Esophagus squamous epithelium (tissue), 5 donors: Measurements from ENCODE around the gene ID2. TPM values are rescaled to one million over a fixed set of nuclear protein-coding genes. Genes with fewer than 3 reads are reported as not detected.
A peak's percentile ranks its signal among the peaks of the same experiment; 100 is the strongest.

Experiments used
- DNase-seq: peaks from one replicate; lab custom pipeline; 2025; lab: John Stamatoyannopoulos, UW
- H3K27ac ChIP-seq, 4 donors: fragments of 200-600 bp; sonication (generic); one replicate each; pipeline ENCODE4 v1.5.1; 2016 to 2019; ENCODE audit warnings: mild to moderate bottlenecking in 1 of 4
- H3K27me3 ChIP-seq, 4 donors: fragments of 200-600 bp; sonication (generic); 1 replicate in 3 of 4; 2 replicates in 1 of 4; pipeline versions ENCODE4 v1.5.1 to v1.6.0; 2017 to 2021; ENCODE audit warnings: antibody characterized with exemption in 1 of 4
- H3K36me3 ChIP-seq, 3 donors: fragments of 200-600 bp; sonication (generic); one replicate each; pipeline ENCODE4 v1.5.1; 2016 to 2019
- H3K4me1 ChIP-seq, 3 donors: fragments of 200-600 bp; sonication (generic); one replicate each; pipeline ENCODE4 v1.5.1; 2017 to 2019
- H3K4me3 ChIP-seq, 4 donors: fragments of 200-600 bp; sonication (generic); 1 replicate in 3 of 4; 2 replicates in 1 of 4; pipeline ENCODE4 v1.5.1; 2016 to 2019; ENCODE audit warnings: mild to moderate bottlenecking in 2 of 4, moderate library complexity in 1 of 4
- H3K9me3 ChIP-seq, 3 donors: fragments of 200-600 bp; sonication (generic); one replicate each; pipeline ENCODE4 v1.5.1; 2016 to 2019
- CTCF ChIP-seq, 6 experiments: fragments of 450-650 bp in 4 of 6; fragments of 200-600 bp in 2 of 6; sonication (generic) in 2 of 6; IDR thresholded peaks; one replicate each; pipeline ENCODE4 v1.5.1; 2016 to 2019; ENCODE audit warnings: antibody characterized with exemption in 6 of 6, mild to moderate bottlenecking in 4 of 6, moderate library complexity in 4 of 6
- POLR2A ChIP-seq, 4 donors: fragments of 450-650 bp; IDR thresholded peaks; one replicate each; pipeline ENCODE4 v1.6.1; 2017; ENCODE audit warnings: antibody characterized with exemption in 4 of 4, mild to moderate bottlenecking in 4 of 4, moderate library complexity in 3 of 4
- WGBS, 2 donors: methylation state at CpG; one replicate each; pipeline ENCODE4 v1.1.5; 2018; 5-methylcytosine and 5-hydroxymethylcytosine counted together
- intact Hi-C: fragments of 100-400 bp; cut with DNase I; formaldehyde crosslinking; loops from one replicate; pipeline ENCODE4 v1.15.0; 2022
- total RNA-seq, 4 donors: library from RNA; depleted of rRNA; stranded (reverse); fragments of >200 nt; gene quantifications; one replicate each; pipeline ENCODE4 v1.1.0, GENCODE V29; 2016
- donor health status: DM: yes; HTN: yes; CAD: no.

Gene ID2
- total RNA-seq, 4 donors from 2014 or later = 16.1 to 82.0 (median 34.2) TPM

GRCh38 chr2:8693157-8693821 is 11.4 kb downstream of the ID2 start:
- Histone ChIP-seq H3K27me3 (peaks cover 0 to 20% (median 0%) of the 10 kb centered on the region in 4 donors), H3K4me3 (peak overlapping the region in 3 of 4 donors; percentile 1 to 53 (median 4)), H3K36me3 (no peaks in the 10 kb centered on the region), H3K4me1 (peaks cover 9 to 12% (median 10%) of the 10 kb centered on the region in 3 donors), H3K27ac (no peak overlapping the region), H3K9me3 (no peaks in the 10 kb centered on the region)
- DNase-seq = no peak
- no peak for TF ChIP-seq POLR2A (IDR thresholded peaks at IDR 0.05)
- peak in 5 of 6 experiments; percentile 15 to 56 (median 52) for TF ChIP-seq CTCF (IDR thresholded peaks at IDR 0.05)
- intact Hi-C loops = no loop called here
- 16 to 34% methylated on average over 13 to 20 of the region's 30 CpGs for WGBS, 2 donors

GRCh38 chr2:8694737-8695136 is 12.9 kb downstream of the ID2 start:
- 77 to 86% methylated on average over 8 of the region's 8 CpGs for WGBS, 2 donors
- intact Hi-C loops = no loop called here
- no peaks in the 10 kb centered on the region for H3K9me3 ChIP-seq
- no peak overlapping the region for H3K27ac ChIP-seq
- H3K36me3 ChIP-seq = no peaks in the 10 kb centered on the region
- TF ChIP-seq CTCF (IDR thresholded peaks at IDR 0.05) = no peak
- no peak for TF ChIP-seq POLR2A (IDR thresholded peaks at IDR 0.05)
- peaks cover 0 to 20% (median 0%) of the 10 kb centered on the region in 4 donors for H3K27me3 ChIP-seq
- no peak overlapping the region for H3K4me3 ChIP-seq
- H3K4me1 ChIP-seq = peaks cover 9 to 12% (median 10%) of the 10 kb centered on the region in 3 donors
- no peak for DNase-seq

- no peak for TF ChIP-seq POLR2A (IDR thresholded peaks at IDR 0.05)
- TF ChIP-seq CTCF (IDR thresholded peaks at IDR 0.05) = no peak
- Histone ChIP-seq H3K36me3 (no peaks in the 10 kb centered on the region), H3K9me3 (no peaks in the 10 kb centered on the region), H3K4me3 (no peak overlapping the region), H3K27me3 (peaks cover 0 to 16% (median 0%) of the 10 kb centered on the region in 4 donors), H3K4me1 (peaks cover 9 to 12% (median 10%) of the 10 kb centered on the region in 3 donors), H3K27ac (no peak overlapping the region)
- intact Hi-C loops = no loop called here
- no peak for DNase-seq
- 92 to 98% methylated on average over 5 of the region's 5 CpGs for WGBS, 2 donors
These were observed 15.3 kb downstream of the ID2 start for GRCh38 chr2:8697190-8697589.

- intact Hi-C loops = no loop called here
- WGBS, 2 donors = 90% methylated on average over 6 to 7 of the region's 7 CpGs
These were observed 18.0 kb downstream of the ID2 start for GRCh38 chr2:8699839-8700238.

More at GRCh38 chr2:8699839-8700238, 18.0 kb downstream of the ID2 start:
- no peak for TF ChIP-seq CTCF (IDR thresholded peaks at IDR 0.05)
- no peak for TF ChIP-seq POLR2A (IDR thresholded peaks at IDR 0.05)
- no peaks in the 10 kb centered on the region for H3K4me1 ChIP-seq
- no peaks in the 10 kb centered on the region for H3K9me3 ChIP-seq
- H3K27ac ChIP-seq = no peak overlapping the region
- no peaks in the 10 kb centered on the region for H3K36me3 ChIP-seq
- H3K27me3 ChIP-seq = no peaks in the 10 kb centered on the region
- H3K4me3 ChIP-seq = no peak overlapping the region
- DNase-seq = no peak
